ENCODE results near the gene ADORA3. TPM values are rescaled to one million over a fixed set of nuclear protein-coding genes. Genes with fewer than 3 reads are reported as not detected.

Gene ADORA3
- polyA plus RNA-seq, 4 donors = 0.35 to 0.62 (median 0.43) TPM

DNA sequence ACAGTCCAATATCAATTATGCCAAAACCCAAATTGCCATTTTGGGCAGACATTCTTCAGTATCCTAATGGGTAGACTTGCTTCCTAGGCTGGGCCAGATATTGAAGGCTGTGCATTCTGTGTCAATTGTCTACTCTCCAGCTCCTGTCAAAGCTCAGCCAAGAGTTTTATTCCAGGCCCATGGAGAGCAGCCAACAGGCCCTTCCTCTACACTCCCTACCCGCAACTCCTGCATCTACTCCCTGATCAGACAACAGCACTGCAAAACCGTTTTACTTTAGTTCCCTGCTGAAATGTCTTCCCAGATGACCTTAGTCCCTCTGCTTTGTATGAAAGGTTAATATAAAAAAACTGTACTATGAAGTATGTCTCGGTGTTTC is 6.6 kb upstream of the ADORA3 start:
- DNase-seq (ENCODE audit: low read depth in 4 of 4, low spot score in 2 of 4) = no peak

DNA sequence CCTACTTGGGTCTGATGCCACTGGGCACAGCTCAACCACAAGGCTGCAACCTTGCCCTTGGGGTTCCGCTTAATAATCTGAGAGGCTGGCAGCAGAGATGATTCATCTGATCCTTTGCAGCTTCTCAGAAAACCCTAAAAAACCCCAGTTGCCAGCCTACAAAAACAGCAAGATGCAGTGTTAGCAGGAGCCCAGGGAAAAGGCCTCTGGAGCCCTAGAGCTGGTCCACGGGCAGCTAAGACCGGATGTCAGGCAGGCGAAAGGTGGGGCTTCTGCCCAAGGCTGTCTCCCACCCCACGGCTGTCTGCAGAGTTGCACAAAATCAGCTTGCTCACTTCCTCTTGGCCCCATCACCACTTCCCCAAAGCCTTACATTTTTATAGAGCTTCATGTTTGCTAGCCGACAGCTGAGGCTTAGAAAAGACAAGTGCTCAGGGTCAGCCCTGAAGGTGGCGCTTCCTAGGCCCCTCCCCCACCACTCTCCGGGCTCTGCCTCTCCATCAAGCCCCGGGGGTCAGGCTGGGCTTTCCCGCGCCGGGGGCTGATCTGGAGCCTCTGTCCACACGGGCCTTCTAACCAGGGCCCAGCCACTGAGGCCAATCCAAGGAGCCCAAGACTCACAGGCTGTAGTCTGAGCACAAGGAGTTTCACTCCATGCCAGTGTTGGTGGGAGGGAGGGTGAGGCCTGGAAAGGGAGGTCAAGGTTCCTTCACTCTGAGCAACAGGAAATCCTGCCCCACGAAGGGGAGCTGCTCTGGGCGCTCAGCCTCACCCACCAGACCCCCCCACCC is 4.2 kb upstream of the ADORA3 start:
- peak in 3 of 4 donors; percentile 41 to 89 (median 50) for DNase-seq (ENCODE audit: low read depth in 4 of 4, low spot score in 2 of 4)

DNA sequence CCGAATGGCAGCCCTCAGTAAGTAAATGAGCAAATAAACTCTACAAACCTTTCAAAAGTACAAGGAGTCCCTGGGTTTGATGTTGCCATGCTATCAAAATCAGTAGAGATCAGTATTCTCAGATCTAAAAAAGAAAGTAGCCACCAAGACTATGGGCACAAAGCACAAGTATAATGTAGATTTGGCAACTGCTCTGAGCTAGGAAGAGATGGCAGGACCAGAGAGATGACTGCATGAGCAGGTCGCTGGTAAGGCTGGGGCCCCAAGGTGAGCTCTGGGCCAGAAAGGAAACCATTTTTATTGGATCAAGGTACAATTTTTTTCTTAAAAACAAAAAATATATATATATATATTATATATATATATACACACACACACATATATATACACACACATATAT is 3.1 kb upstream of the ADORA3 start:
- DNase-seq (ENCODE audit: low read depth in 4 of 4, low spot score in 2 of 4) = no peak

DNA sequence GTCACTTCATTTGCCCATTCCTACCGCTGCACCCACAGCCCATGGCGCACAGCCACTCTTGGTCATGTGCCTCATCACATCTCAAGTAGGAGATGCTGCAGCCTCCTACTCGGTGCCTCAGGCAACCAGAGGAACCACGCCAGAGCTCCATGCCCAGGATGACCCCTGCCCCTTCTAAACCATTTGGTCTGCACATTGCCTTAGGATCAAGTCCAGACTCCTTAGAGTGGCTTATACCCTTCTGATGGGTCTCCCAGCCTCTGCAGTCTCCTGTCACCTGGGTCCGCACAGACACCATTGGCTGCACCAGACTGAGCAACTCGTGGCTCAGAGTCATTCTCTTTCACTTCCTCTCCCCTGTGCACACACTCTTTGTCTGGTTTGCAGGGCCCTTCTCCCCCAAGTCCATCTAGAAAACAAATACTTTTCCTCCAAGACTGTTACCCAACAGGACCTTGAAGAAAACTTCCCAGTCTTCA is 2.2 kb upstream of the ADORA3 start:
- DNase-seq (ENCODE audit: low read depth in 4 of 4, low spot score in 2 of 4) = no peak

DNA sequence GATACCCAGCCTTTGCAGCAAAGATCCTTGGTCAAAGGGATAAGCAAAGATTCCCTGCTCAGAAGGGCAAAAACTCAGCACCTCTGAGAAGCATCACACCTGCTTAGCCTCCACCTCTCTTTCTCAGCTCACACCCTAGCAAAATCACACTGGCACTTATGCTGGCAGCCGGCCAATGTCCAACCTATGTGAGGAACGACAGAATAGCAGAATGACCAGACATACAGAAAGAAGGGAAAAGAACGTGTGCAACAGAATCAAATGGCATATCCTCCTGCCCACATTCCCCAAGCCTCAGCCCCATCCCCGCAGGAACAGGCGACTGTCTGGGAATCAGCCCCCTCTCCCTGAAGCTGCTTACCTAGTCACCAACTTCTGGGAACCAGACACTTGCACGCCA is 664 bp upstream of the ADORA3 start:
- no peak for DNase-seq (ENCODE audit: low read depth in 4 of 4, low spot score in 2 of 4)

DNA sequence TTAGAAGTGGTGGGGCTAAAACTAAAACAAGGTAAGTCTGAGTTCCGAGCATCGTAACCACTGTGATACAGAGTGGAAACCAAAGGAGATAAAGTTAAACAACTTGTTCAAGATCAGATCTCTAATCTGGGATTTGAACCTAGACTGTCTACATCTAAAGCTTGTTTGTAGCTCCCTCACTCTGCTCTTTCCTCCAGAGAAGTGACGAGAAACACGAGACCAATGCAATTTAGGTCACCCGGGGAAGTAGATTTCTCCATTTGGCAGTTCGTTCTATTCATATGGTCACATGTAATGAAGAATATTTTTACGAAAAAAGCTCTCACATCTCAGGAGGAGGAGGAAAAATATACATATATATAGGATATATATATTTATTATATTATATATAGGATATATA is 1.8 kb downstream of the ADORA3 start:
- DNase-seq (ENCODE audit: low read depth in 4 of 4, low spot score in 2 of 4) = no peak

DNA sequence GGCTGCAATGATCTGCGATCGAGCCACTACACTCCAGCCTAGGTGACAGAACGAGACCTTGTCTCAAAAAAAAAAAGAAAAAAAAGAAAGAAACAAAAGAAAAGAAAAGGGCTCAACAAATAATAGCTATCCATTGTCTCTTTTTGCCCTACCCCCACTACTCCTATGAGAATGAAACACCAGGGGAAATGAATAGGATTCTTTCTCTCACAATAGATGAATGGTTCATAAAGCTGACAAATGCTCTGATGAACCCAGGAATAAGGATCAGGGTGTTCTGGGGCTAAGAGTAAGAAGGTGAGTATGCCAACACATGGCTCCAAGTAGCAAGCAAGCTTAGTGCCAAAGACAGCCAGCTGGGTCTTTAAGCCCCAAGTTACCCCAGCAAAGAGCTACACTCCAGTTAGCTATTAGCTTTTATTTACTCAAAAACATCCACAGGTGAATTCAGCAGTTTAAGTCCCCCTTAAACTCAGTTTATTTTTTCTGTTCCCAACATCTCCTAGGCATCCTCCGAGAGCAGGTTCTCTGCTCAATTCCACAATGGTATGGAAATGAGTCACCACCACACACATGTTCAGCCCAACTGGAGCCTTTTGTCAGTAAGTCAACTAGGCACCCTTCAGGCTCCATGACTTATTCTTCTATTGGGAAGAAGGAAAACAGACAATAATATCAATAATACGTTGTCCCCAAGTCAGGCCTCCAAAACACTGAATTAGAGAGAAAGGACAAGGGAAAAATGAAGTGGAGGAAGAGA is 4.2 kb downstream of the ADORA3 start:
- DNase-seq (ENCODE audit: low read depth in 4 of 4, low spot score in 2 of 4) = no peak

DNA sequence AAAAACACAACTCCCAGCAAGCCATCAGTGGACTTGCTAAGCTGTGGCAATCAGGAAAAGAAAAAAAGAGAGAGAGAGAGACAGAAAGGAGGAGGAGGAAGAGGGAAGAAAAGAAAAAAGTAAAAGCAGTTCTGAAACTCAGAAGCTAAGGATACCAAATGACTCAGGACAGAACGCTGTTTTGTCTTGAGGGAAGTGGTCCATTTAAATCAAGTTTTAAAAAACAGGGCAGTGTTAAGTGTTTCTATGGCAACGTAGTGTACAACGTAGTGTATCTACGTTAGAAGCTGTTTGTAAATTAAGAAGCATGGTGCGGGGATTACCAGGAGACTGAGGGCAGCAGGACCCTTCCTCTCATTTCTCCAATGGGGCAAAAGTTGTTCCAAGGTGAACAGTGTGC is 5.8 kb downstream of the ADORA3 start:
- DNase-seq (ENCODE audit: low read depth in 4 of 4, low spot score in 2 of 4) = no peak

DNA sequence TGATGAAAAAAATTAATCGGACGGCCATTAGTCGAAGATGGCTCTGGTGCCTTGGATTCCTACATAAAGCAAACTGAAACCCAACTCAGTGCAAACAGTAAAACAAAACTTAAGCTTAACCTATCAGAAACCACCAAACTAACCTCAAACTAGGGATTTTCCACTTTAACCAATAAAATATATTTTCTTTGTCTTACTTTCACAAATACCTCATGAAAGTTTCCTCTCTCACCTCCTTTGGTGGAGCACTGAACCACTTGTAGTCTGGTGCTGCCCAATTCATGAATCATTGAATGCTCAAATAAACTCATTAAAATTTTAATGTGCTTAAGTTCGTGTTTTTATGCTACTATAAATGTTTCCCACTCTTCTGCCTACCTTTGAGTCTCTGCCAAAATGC is 7.0 kb downstream of the ADORA3 start:
- DNase-seq (ENCODE audit: low read depth in 4 of 4, low spot score in 2 of 4) = no peak

DNA sequence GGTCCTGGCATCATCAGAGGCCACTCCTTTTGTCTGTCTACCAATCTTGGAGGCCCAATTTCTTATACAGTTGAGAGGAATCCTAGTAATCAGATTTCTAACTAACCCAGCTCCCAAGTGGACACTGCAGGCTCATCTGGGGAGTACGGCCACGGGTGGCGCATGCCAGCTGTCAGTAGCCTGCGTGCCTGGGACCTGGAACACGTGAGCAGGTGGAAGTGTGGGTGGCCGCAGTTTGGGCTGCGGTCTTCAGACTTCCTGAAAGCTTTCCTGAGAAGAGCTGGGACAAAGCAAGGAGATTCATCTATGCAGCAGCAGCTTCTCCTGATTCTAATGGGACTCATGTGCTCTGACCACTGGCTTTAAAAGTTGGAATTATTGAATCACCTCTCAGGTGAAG is 12.4 kb downstream of the ADORA3 start:
- no peak for DNase-seq (ENCODE audit: low read depth in 4 of 4, low spot score in 2 of 4)

DNA sequence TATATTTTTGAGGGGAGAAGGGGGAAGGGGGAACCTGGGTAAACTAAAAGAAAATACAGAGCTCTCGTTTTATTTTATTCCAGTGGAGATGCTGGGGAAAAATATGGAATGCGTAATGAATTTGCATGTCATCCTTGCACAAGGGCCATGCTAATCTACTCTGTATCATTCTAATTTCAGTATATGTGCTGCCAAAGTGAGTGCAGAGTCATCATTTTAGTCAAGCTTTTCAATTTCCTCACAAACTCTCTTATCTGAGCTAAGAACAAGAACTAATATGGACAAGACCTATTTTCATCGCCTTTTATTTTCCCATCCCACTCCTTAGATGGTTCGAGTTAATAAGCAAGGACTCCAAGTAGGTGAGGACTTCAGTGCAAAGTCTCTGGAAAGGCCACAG is 13.2 kb downstream of the ADORA3 start:
- no peak for DNase-seq (ENCODE audit: low read depth in 4 of 4, low spot score in 2 of 4)

DNA sequence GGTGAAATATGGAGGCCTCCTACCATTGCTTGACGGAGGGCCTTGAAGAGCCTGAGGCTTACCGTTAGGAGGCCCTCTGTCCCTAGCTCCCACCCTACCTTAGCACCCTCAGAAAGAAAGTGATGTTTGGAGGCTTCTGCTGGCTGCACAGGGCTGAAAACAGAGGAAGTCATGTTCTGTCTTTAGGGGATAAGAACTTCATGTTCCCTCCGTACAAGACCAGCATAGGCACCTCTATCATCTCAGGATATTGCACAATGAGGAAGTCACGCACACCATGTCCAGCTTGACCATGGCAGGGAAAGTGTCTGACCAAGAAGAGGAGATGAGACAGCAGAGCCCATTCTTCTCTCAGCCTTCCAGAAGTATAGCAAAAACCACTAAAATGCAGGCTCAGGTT is 13.8 kb downstream of the ADORA3 start:
- DNase-seq (ENCODE audit: low read depth in 4 of 4, low spot score in 2 of 4) = no peak

DNA sequence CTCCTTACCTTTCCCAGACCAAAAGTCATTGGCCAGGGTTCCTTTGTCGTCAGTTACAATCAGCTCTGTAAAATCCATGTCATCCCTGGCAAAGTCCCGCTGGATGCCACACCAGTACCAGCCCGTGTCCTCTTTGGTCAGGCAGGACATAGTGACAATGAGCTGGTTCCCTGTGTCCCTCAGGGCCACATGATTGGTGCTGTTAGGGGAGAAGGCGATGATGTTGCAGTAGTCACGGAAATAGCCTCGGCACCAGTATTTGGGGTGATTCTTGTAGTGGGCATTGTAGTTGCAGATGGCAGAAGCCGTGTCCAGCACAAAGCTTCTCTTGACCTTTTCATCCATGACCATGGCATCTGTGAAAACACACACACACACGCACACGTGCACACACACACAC is 14.8 kb downstream of the ADORA3 start:
- DNase-seq (ENCODE audit: low read depth in 4 of 4, low spot score in 2 of 4) = no peak

DNA sequence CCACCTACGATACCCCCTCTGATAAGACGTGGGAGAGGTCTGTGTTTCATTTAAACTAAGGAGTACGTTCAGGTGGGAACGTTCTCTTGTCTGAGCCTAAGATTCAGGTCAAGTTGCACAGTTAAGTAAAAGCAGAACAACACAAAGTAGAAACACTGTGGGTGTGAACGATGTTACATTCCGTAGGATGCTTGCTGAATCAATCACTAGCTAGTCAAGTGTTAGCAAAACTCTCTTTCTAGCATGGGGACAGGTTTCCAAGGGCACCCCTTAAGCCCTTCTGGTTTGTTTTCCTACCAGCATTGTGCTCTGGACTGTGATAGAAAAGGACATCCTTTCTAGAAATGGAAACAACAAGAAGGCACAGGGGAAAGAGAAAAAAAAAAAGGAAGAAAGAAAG is 16.3 kb downstream of the ADORA3 start:
- no peak for DNase-seq (ENCODE audit: low read depth in 4 of 4, low spot score in 2 of 4)

DNA sequence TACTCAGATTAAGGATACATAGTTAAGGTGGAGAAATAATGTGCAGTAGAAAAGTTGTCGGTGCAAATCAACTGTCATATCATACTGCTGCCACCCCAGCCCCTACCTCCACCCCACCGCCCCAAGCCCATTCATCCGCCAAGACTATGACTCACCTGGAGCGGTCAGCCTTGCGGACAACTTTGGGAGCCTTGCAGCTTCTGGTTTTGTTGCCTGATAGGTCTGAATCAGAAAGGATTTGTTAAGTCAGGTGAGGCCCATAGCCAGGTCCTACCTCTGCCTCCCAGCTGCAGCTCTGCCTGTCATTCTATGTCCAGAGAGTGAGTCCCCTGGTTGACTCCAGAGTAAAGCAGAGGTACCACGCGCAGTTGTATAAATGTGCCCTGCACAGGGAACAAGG is 17.0 kb downstream of the ADORA3 start:
- DNase-seq (ENCODE audit: low read depth in 4 of 4, low spot score in 2 of 4) = no peak

DNA sequence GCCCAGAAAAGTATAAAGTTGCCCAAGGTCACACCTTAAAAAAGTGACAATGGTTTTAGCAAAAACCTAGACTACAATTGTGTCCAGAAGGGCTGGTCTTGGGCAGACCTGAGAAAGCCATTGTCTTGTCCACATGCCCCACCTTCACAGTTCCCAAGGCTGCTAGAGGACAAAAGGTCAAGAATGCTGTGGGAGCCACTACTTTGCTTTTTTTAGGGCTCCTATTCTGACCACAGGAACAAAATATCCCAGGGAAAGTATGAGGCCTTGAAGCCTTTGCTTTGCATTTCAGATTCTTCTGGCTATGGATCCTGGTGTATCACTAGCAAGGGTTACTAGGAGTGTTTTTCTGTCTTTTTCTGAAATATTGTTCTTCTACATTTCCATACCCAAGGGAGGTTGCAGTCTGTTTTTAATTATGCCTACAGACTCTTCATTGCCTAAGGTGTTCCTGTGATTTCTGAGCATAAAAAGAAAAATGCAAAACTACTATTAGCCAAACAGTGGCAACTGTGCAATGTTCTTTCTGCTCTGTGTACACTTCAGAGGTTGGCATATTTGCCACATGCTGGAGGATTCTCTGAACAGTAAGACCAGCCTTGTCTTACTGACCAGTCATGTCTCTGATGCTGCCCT is 18.9 kb downstream of the ADORA3 start:
- no peak for DNase-seq (ENCODE audit: low read depth in 4 of 4, low spot score in 2 of 4)

DNA sequence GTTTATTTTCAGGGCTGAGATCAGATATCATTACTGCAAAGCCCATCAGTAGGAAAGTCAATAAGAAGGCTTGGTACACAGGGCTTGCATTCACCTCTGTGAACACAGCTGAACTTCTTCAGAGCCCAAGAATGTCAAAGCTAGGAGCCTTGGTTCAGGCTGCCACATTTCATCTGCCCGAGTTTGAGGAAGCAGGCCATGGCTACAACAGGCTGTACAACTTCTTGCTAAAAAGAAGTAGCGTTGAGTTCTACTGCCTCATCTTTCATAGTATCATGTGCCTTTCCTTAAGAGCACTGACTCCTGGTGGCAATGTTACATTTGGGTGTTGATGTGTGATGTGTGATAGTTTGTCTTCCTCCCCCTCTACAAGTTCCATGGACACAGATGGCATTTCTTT is 19.6 kb downstream of the ADORA3 start:
- no peak for DNase-seq (ENCODE audit: low read depth in 4 of 4, low spot score in 2 of 4)

DNA sequence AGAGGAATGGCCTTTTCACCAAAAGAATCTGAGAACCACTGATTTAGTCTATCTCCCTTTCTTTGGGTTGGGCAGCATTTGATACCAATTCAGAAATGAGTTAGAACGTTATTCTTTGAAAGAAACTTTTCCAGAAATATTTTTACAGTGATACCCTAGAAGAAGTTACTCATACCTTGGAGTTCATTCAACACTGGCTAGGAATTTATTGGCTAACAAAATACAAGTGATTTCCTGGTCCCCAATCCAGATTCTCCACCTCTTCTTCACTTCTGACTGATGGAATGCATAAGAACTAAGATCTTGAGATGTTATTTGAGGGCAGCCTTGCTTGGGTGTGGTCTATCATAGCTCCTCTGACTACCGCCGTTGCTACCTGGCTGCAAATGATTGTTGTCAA is 20.3 kb downstream of the ADORA3 start:
- DNase-seq (ENCODE audit: low read depth in 4 of 4, low spot score in 2 of 4) = no peak

DNA sequence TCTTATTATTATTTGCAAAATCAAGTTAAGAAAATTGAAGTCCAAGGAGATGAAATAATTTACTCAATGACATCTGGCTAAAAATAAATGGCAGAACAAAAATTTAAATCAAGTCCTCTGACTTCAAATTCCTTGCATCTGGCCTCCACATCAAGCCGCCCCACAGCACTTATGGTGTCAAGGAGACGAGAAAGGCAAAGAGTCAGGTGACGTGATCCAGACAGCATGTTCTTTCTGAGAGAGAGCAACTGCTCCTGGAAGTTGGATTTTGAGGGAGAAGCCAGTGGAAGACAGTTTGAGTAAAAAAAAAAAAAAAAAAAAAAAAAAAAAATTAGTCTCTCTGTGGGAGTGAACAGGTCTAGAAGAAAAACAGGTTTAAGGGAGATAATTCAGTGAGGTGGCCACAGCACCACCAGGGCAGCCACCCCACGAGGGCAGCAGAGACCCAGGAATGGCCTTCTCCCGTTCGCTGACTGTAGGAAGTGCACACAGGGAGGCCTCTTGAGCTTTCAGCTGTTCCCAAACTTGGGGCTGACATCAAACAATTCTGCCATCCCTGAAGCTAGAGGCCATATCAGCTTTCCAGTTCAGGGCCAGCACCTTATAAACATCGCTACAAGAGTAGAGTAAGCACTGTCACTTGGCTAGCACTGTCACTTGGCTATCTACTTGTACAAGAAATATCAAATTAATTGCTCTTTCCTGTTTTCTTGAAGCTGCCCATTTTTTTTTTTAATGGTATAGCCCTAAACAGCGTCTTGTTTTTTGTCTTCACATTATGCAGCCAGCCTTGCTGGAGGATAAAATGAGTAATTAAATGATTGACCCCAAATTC is 21.8 kb downstream of the ADORA3 start:
- DNase-seq (ENCODE audit: low read depth in 4 of 4, low spot score in 2 of 4) = peak; percentile 7 to 54 (median 43)

DNA sequence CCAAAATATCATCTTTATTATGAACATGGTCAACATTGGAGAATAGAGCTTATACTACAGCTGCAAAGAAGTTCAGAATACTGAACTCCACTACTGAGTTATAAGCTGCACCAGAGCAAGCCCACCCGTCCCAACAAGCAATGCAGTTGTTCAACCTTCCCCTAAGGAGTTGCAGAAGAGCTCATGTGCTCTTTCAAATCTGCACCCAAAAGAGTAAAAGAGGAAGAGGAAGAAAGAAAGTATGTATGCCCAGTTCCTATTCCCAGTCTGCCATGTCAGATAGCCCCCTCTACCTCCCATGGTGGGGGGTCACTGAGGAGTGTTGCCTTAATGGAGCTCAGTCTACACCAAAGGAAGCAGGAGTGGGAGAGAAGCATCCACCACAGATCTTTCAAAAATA is 22.8 kb downstream of the ADORA3 start:
- DNase-seq (ENCODE audit: low read depth in 4 of 4, low spot score in 2 of 4) = no peak
